ENCODE results near the gene NEDD8.
"Not testable (repeated sequence)": the region's sequence is repeated elsewhere in the genome, so short reads cannot be mapped to it uniquely, and the experiment has no call there.

Gene NEDD8

DNA sequence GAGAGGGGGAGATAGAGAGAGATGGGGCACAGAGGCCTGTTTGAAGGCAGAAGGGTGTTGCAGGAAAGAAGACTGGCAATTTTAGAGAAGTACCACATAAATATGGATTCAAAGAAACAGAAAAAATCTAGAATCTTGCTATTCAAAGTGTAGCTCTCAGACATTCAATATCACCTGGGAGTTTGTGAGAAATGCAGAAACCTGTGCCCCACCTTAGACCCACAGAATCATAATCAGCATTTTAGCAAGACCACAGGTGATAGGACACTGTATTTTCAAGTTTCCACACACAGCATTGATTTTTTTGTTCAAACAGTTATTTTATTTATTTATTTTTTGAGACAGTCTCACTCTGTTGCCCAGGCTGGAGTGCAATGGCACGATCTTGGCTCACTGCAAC is 3.3 kb downstream of the NEDD8 start:
- no peaks in the 10 kb centered on the region for H3K9me3 ChIP-seq (ENCODE audit: low read length)
- no peak overlapping the region for H3K9ac ChIP-seq (ENCODE audit: low read length)
- H3F3A ChIP-seq (ENCODE audit: insufficient read depth, low read length): 0 out of 2 replicates have a peak, but pooled peaks cover 2% of the 10 kb centered on the region
- H3K4me1 ChIP-seq (ENCODE audit: insufficient read depth, low read length, severe bottlenecking): peaks cover 19% of the 10 kb centered on the region
- no peaks in the 10 kb centered on the region for H3K27me3 ChIP-seq (ENCODE audit: insufficient read depth, low read length)
- H3K79me2 ChIP-seq (ENCODE audit: insufficient read depth, low read length): peaks cover 53% of the 10 kb centered on the region
- H3K27ac ChIP-seq (ENCODE audit: low read depth, low read length, poor library complexity, severe bottlenecking): no peak overlapping the region
- no peak overlapping the region for H3K4me3 ChIP-seq (ENCODE audit: low read depth, low read length, poor library complexity, severe bottlenecking)
- no peak for TF ChIP-seq EZH2 (IDR thresholded peaks at IDR 0.05; ENCODE audit: borderline replicate concordance, low read length)
- TF ChIP-seq, protein P1, sequence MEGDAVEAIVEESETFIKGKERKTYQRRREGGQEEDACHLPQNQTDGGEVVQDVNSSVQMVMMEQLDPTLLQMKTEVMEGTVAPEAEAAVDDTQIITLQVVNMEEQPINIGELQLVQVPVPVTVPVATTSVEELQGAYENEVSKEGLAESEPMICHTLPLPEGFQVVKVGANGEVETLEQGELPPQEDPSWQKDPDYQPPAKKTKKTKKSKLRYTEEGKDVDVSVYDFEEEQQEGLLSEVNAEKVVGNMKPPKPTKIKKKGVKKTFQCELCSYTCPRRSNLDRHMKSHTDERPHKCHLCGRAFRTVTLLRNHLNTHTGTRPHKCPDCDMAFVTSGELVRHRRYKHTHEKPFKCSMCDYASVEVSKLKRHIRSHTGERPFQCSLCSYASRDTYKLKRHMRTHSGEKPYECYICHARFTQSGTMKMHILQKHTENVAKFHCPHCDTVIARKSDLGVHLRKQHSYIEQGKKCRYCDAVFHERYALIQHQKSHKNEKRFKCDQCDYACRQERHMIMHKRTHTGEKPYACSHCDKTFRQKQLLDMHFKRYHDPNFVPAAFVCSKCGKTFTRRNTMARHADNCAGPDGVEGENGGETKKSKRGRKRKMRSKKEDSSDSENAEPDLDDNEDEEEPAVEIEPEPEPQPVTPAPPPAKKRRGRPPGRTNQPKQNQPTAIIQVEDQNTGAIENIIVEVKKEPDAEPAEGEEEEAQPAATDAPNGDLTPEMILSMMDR (IDR thresholded peaks at IDR 0.05; ENCODE audit: low read length): no peak
- peaks cover 27% of the 10 kb centered on the region for H3K36me3 ChIP-seq (ENCODE audit: insufficient read depth, low read length)
- no peak overlapping the region for H3K4me2 ChIP-seq (ENCODE audit: low read length)
- H4K20me1 ChIP-seq (ENCODE audit: insufficient read depth, low read length): no peaks in the 10 kb centered on the region
- H2AFZ ChIP-seq (ENCODE audit: low read length): no peak overlapping the region
- no peaks in the 10 kb centered on the region for H3K9me2 ChIP-seq (ENCODE audit: low read depth, low read length)

DNA sequence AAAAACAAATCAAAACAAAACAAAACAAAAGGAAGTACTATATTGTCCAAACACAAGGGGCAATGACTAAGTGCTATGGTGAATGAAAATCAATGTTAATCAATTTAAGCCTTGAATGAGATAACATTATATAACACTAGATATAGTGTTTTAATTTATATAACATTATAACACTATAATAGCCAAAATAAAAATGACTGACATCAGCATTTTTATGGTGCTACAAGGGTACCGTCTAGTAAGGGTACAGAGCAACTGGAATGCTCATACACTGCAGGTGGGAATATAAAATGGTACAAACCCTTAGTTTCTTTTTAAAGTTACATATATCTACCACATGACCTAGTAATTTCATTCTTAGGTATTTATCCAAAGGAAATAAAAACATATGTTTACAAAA is 5.7 kb downstream of the NEDD8 start:
- Histone ChIP-seq H3K9me3 (ENCODE audit: low read length) (no peaks in the 10 kb centered on the region), H3K4me1 (ENCODE audit: insufficient read depth, low read length, severe bottlenecking) (peaks cover 8% of the 10 kb centered on the region), H3K79me2 (ENCODE audit: insufficient read depth, low read length) (peaks cover 66% of the 10 kb centered on the region), H3K9me2 (ENCODE audit: low read depth, low read length) (no peaks in the 10 kb centered on the region), H3K27ac (ENCODE audit: low read depth, low read length, poor library complexity, severe bottlenecking) (no peak overlapping the region), H2AFZ (ENCODE audit: low read length) (no peak overlapping the region), H3K4me3 (ENCODE audit: low read depth, low read length, poor library complexity, severe bottlenecking) (no peak overlapping the region), H3F3A (ENCODE audit: insufficient read depth, low read length) (no peaks in the 10 kb centered on the region), H3K36me3 (ENCODE audit: insufficient read depth, low read length) (peaks cover 27% of the 10 kb centered on the region), H3K4me2 (ENCODE audit: low read length) (no peak overlapping the region), H3K9ac (ENCODE audit: low read length) (no peak overlapping the region), H3K27me3 (ENCODE audit: insufficient read depth, low read length) (no peaks in the 10 kb centered on the region), H4K20me1 (ENCODE audit: insufficient read depth, low read length) (no peaks in the 10 kb centered on the region)
- no peak for TF ChIP-seq EZH2 (IDR thresholded peaks at IDR 0.05; ENCODE audit: borderline replicate concordance, low read length)
- TF ChIP-seq, protein P1 (IDR thresholded peaks at IDR 0.05; ENCODE audit: low read length): no peak

DNA sequence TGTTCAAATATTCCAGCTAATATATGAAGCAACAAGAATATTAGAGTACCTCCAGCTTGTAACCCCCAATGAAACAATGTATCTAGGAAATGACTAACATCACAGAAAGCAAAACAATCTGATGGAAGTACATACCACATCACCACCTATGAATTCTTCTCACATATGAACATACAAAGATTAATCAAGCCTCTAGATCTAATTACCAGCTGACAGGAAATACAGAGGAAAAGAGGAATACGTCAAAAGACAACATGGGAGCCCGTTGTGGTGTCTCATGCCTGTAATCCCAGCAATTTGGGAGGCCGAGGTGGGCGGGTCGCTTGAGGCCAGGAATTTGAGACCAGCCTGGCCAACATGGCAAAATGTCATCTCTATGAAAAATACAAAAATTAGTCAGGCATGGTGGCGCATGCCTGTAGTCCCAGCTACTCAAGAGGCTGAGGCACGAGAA is 7.5 kb downstream of the NEDD8 start:
- Histone ChIP-seq H3K27ac (ENCODE audit: low read depth, low read length, poor library complexity, severe bottlenecking) (no peak overlapping the region), H3K27me3 (ENCODE audit: insufficient read depth, low read length) (no peaks in the 10 kb centered on the region), H3F3A (ENCODE audit: insufficient read depth, low read length) (no peaks in the 10 kb centered on the region), H3K4me1 (ENCODE audit: insufficient read depth, low read length, severe bottlenecking) (no peaks in the 10 kb centered on the region), H2AFZ (ENCODE audit: low read length) (no peak overlapping the region), H3K9me2 (ENCODE audit: low read depth, low read length) (no peaks in the 10 kb centered on the region), H3K36me3 (ENCODE audit: insufficient read depth, low read length) (peaks cover 27% of the 10 kb centered on the region), H3K79me2 (ENCODE audit: insufficient read depth, low read length) (peaks cover 61% of the 10 kb centered on the region), H3K9me3 (ENCODE audit: low read length) (no peaks in the 10 kb centered on the region), H3K4me2 (ENCODE audit: low read length) (no peak overlapping the region), H3K9ac (ENCODE audit: low read length) (no peak overlapping the region), H4K20me1 (ENCODE audit: insufficient read depth, low read length) (no peaks in the 10 kb centered on the region), H3K4me3 (ENCODE audit: low read depth, low read length, poor library complexity, severe bottlenecking) (no peak overlapping the region)
- TF ChIP-seq, protein P1 (IDR thresholded peaks at IDR 0.05; ENCODE audit: low read length): no peak

DNA sequence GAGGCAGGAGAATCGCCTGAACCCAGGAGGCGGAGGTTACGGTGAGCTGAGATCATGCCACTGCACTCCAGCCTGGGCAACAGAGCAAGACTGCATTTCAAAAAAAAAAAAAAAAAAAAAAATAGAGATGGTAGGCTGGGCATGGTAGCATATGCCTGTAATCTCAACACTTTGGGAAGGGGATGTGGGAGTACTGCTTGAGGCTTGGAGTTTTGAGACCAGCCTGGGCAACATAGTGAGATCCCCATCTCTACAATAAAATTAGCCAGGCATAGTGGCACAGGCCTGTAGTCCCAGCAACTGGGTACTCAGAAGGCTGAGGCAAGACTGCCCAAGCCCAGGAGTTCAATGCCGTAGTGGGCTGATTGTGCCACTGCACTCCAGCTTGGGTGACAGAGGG is 9.2 kb downstream of the NEDD8 start:
- not testable (repeated sequence) for H3K27ac ChIP-seq (ENCODE audit: low read depth, low read length, poor library complexity, severe bottlenecking); H2AFZ ChIP-seq (ENCODE audit: low read length); H3K9me2 ChIP-seq (ENCODE audit: low read depth, low read length); H3K4me3 ChIP-seq (ENCODE audit: low read depth, low read length, poor library complexity, severe bottlenecking); H3K4me2 ChIP-seq (ENCODE audit: low read length); H3F3A ChIP-seq (ENCODE audit: insufficient read depth, low read length); H3K9me3 ChIP-seq (ENCODE audit: low read length); H3K27me3 ChIP-seq (ENCODE audit: insufficient read depth, low read length); H4K20me1 ChIP-seq (ENCODE audit: insufficient read depth, low read length); H3K4me1 ChIP-seq (ENCODE audit: insufficient read depth, low read length, severe bottlenecking); H3K9ac ChIP-seq (ENCODE audit: low read length)
- H3K36me3 ChIP-seq (ENCODE audit: insufficient read depth, low read length): peaks cover 23% of the 10 kb centered on the region
- H3K79me2 ChIP-seq (ENCODE audit: insufficient read depth, low read length): peaks cover 58% of the 10 kb centered on the region
